SH-SY5Y (cell line): Measurements from ENCODE around the gene PCDHGA1.

ENCODE experiments used
- GATA2 ChIP-seq: IDR thresholded peaks from 2 replicates; pipeline ENCODE4 v1.6.1; 2011; ENCODE audit warnings: mild to moderate bottlenecking, low read depth, low read length
- GATA3 ChIP-seq: IDR thresholded peaks from 2 replicates; pipeline ENCODE4 v1.6.1; 2011; ENCODE audit warnings: low read depth, mild to moderate bottlenecking, low read length, moderate library complexity

- no peak for TF ChIP-seq GATA3
- no peak for TF ChIP-seq GATA2
These were observed 185.8 kb downstream of the PCDHGA1 start for GRCh38 chr5:141515946-141516671.
